H9 (cell line): ENCODE data around the gene HGS. TPM values are rescaled to one million over a fixed set of nuclear protein-coding genes. Genes with fewer than 3 reads are reported as not detected.

Source experiments
- DNase-seq: peaks from one replicate; pipeline ENCODE4 v3.0.0-alpha.2; 2017
- H2AFZ ChIP-seq: one replicate; pipeline ENCODE4 v1.6.1; 2013; ENCODE audit warnings: mild to moderate bottlenecking, low read length, control low read depth, moderate library complexity
- H2AK5ac ChIP-seq: 2 replicates; pipeline ENCODE4 v1.6.1; 2013; ENCODE audit warnings: low read length, control low read depth, mixed read lengths; ENCODE audit not compliant: insufficient read length
- H2BK120ac ChIP-seq: one replicate; pipeline ENCODE4 v1.6.1; 2013; ENCODE audit warnings: low read depth, mild to moderate bottlenecking, low read length, control low read depth, inconsistent platforms; ENCODE audit not compliant: poor library complexity, severe bottlenecking
- H2BK12ac ChIP-seq: 2 replicates; pipeline ENCODE4 v1.6.1; 2013; ENCODE audit warnings: low read length, control low read depth, mixed read lengths, low read depth; ENCODE audit not compliant: insufficient read length
- H2BK15ac ChIP-seq: 2 replicates; pipeline ENCODE4 v1.6.1; 2013; ENCODE audit warnings: low read depth, low read length, control low read depth
- H2BK20ac ChIP-seq: one replicate; pipeline ENCODE4 v1.6.1; 2013; ENCODE audit warnings: low read depth, mild to moderate bottlenecking, low read length, control low read depth, inconsistent platforms; ENCODE audit not compliant: poor library complexity, severe bottlenecking
- H2BK5ac ChIP-seq: 2 replicates; pipeline ENCODE4 v1.6.1; 2013; ENCODE audit warnings: low read length, control low read depth, mixed read lengths; ENCODE audit not compliant: insufficient read length
- H3K14ac ChIP-seq: 2 replicates; pipeline ENCODE4 v1.6.1; 2013; ENCODE audit warnings: low read length, control low read depth; ENCODE audit not compliant: insufficient read depth
- H3K18ac ChIP-seq: 2 replicates; pipeline ENCODE4 v1.6.1; 2013; ENCODE audit warnings: low read depth, mild to moderate bottlenecking, mixed read lengths, low read length, control low read depth; ENCODE audit not compliant: insufficient read length
- H3K23ac ChIP-seq: 2 replicates; pipeline ENCODE4 v1.6.1; 2013; ENCODE audit warnings: low read length, control low read depth, mixed read lengths, low read depth; ENCODE audit not compliant: insufficient read length
- H3K23me2 ChIP-seq: 2 replicates; pipeline ENCODE4 v1.6.1; 2013; ENCODE audit warnings: low read depth, mild to moderate bottlenecking, mixed read lengths, low read length, control low read depth; ENCODE audit not compliant: insufficient read length, poor library complexity, severe bottlenecking
- H3K27ac ChIP-seq: 2 replicates; pipeline ENCODE4 v1.5.1; 2013; ENCODE audit warnings: low read length, control low read depth, mixed read lengths, low read depth; ENCODE audit not compliant: insufficient read length
- H3K27me3 ChIP-seq: 2 replicates; pipeline ENCODE4 v1.6.1; 2013; ENCODE audit warnings: low read length, control low read depth, inconsistent platforms; ENCODE audit not compliant: insufficient read depth
- H3K4ac ChIP-seq: 2 replicates; pipeline ENCODE4 v1.6.1; 2013; ENCODE audit warnings: low read depth, mild to moderate bottlenecking, control low read depth, inconsistent platforms, low read length, moderate library complexity
- H3K4me1 ChIP-seq: 2 replicates; pipeline ENCODE4 v1.6.1; 2013; ENCODE audit warnings: low read length, control low read depth, inconsistent platforms; ENCODE audit not compliant: insufficient read depth
- H3K4me2 ChIP-seq: 2 replicates; pipeline ENCODE4 v1.6.1; 2013; ENCODE audit warnings: low read length, control low read depth, mixed read lengths; ENCODE audit not compliant: insufficient read length, insufficient read depth
- H3K56ac ChIP-seq: 2 replicates; pipeline ENCODE4 v1.6.1; 2013; ENCODE audit warnings: low read depth, mild to moderate bottlenecking, mixed read lengths, low read length, control low read depth; ENCODE audit not compliant: insufficient read length
- H3K79me1 ChIP-seq: 2 replicates; pipeline ENCODE4 v1.6.1; 2013; ENCODE audit warnings: low read depth, mild to moderate bottlenecking, moderate library complexity, low read length, control low read depth, inconsistent platforms; ENCODE audit not compliant: insufficient read depth, poor library complexity, severe bottlenecking
- H3K79me2 ChIP-seq: 2 replicates; pipeline ENCODE4 v1.6.1; 2013; ENCODE audit warnings: low read length, control low read depth, inconsistent platforms; ENCODE audit not compliant: insufficient read depth
- H3K9ac ChIP-seq: 2 replicates; pipeline ENCODE4 v1.6.1; 2013; ENCODE audit warnings: low read length, control low read depth, mixed read lengths; ENCODE audit not compliant: insufficient read length; ENCODE audit errors: extremely low read depth
- H3K9me3 ChIP-seq: one replicate; pipeline ENCODE4 v1.6.1; 2013; ENCODE audit warnings: low read depth, low read length, inconsistent platforms; ENCODE audit not compliant: control insufficient read depth
- H3T11ph ChIP-seq: one replicate; pipeline ENCODE4 v1.6.1; 2013; ENCODE audit warnings: mild to moderate bottlenecking, low read length, control low read depth, inconsistent platforms
- H4K20me1 ChIP-seq: one replicate; pipeline ENCODE4 v1.6.1; 2013; ENCODE audit not compliant: control insufficient read depth, insufficient read length, insufficient read depth
- H4K5ac ChIP-seq: 2 replicates; pipeline ENCODE4 v1.6.1; 2013; ENCODE audit warnings: low read depth, mild to moderate bottlenecking, mixed read lengths, low read length, control low read depth; ENCODE audit not compliant: insufficient read length
- H4K8ac ChIP-seq: replicated peaks from 2 replicates; pipeline ENCODE4 v1.6.1; 2013; ENCODE audit warnings: low read length, control low read depth, mixed read lengths, low read depth; ENCODE audit not compliant: insufficient read length
- H4K91ac ChIP-seq: 2 replicates; pipeline ENCODE4 v1.6.1; 2013; ENCODE audit warnings: low read depth, mild to moderate bottlenecking, moderate library complexity, mixed read lengths, low read length, control low read depth; ENCODE audit not compliant: insufficient read length
- H3K27ac Mint-ChIP-seq, 3 experiments: 2 replicates in 2 of 3; 3 replicates in 1 of 3; pipeline ENCODE4 v1.8.0; 2020 to 2021; ENCODE audit warnings: mixed read lengths in 3 of 3, mild to moderate bottlenecking in 1 of 3, moderate library complexity in 1 of 3
- H3K27me3 Mint-ChIP-seq: 2 replicates; pipeline ENCODE4 v1.8.0; 2021; ENCODE audit warnings: low read depth, mild to moderate bottlenecking, moderate library complexity, mixed read lengths
- H3K36me3 Mint-ChIP-seq, 3 experiments: 2 replicates in 2 of 3; 3 replicates in 1 of 3; pipeline ENCODE4 v1.8.0; 2020 to 2021; ENCODE audit warnings: low read depth in 3 of 3, mixed read lengths in 3 of 3; ENCODE audit not compliant: insufficient read depth in 1 of 3
- H3K4me1 Mint-ChIP-seq, 2 experiments: 2 replicates each; pipeline ENCODE4 v1.8.0; 2020; ENCODE audit warnings: mixed read lengths in 2 of 2
- H3K4me3 Mint-ChIP-seq, 2 experiments: 2 replicates in 1 of 2; 3 replicates in 1 of 2; pipeline ENCODE4 v1.8.0; 2020 to 2021; ENCODE audit warnings: mild to moderate bottlenecking in 2 of 2, mixed read lengths in 2 of 2, moderate library complexity in 1 of 2
- H3K9me3 Mint-ChIP-seq, 2 experiments: 2 replicates in 1 of 2; 3 replicates in 1 of 2; pipeline ENCODE4 v1.8.0; 2020; ENCODE audit warnings: mild to moderate bottlenecking in 2 of 2, mixed read lengths in 2 of 2, moderate library complexity in 1 of 2
- CTCF ChIP-seq: fragments of 200-600 bp; sonication (generic); conservative IDR thresholded peaks from 3 replicates; pipeline ENCODE4 v1.8.0; 2021; ENCODE audit warnings: antibody characterized with exemption, mild to moderate bottlenecking
- WGBS: extraction: QIAGEN DNeasy Blood & Tissue Kit; methylation state at CpG from one replicate; pipeline ENCODE4 v1.1.7; 2013; ENCODE audit warnings: missing lambda C conversion rate, low lambda C conversion rate, mixed read lengths; ENCODE audit not compliant: insufficient read length; ENCODE audit errors: extremely low coverage; 5-methylcytosine and 5-hydroxymethylcytosine counted together
- total RNA-seq: library from RNA; stranded (reverse); gene quantifications from 2 replicates; pipeline ENCODE4 v1.2.1, GENCODE V29; 2021

The HGS gene
- total RNA-seq, 1 experiment from 2014 or later: 106 TPM

GRCh38 chr17:81683208-81683583, 615 bp upstream of the HGS start:
- Histone ChIP-seq H3K23me2 (peaks cover 10% of the 10 kb centered on the region), H2BK15ac (no peak overlapping the region), H3K27ac (no peak overlapping the region), H4K5ac (no peak overlapping the region), H3K23ac (no peak overlapping the region), H3K4ac (no peak overlapping the region), H3K27me3 (no peaks in the 10 kb centered on the region), H4K91ac (no peak overlapping the region), H4K20me1 (no peaks in the 10 kb centered on the region), H3K56ac (no peak overlapping the region), H2BK5ac (no peak overlapping the region), H3K14ac (peak overlapping the region; percentile 60; the same call in 1 of the 2 replicates), H2AK5ac (no peak overlapping the region), H3K18ac (no peak overlapping the region), H3K4me2 (peak overlapping the region; percentile 91), H4K8ac (no peak overlapping the region), H3T11ph (no peak overlapping the region), H3K9ac (peak overlapping the region; percentile 71), H2BK120ac (no peak overlapping the region), H2BK20ac (no peak overlapping the region), H3K9me3 (no peaks in the 10 kb centered on the region), H2AFZ (no peak overlapping the region), H3K79me1 (peaks cover 8% of the 10 kb centered on the region), H2BK12ac (no peak overlapping the region), H3K79me2 (peaks cover 9% of the 10 kb centered on the region; the same call in 1 of the 2 replicates), H3K4me1 (no peaks in the 10 kb centered on the region)
- DNase-seq: no peak
- Mint-ChIP-seq H3K36me3 (peaks cover 13 to 40% (median 32%) of the 10 kb centered on the region in 3 experiments), H3K4me3 (peak overlapping the region; percentile 86 to 89), H3K4me1 (peaks cover 14 to 20% of the 10 kb centered on the region in 2 experiments), H3K27ac (peak overlapping the region in 2 of 3 experiments; percentile 30 to 74; a peak in 4 of 7 replicates), H3K9me3 (no peaks in the 10 kb centered on the region), H3K27me3 (no peaks in the 10 kb centered on the region)
- WGBS: no CpG with 5 or more reads among the region's 37 CpGs
- TF ChIP-seq CTCF: no peak
